ENCODE measurements around the gene MEX3D.

- TF ChIP-seq ARNTL (CRISPR knock-in tag; IDR thresholded peaks at IDR 0.05; ENCODE audit: borderline replicate concordance, low read depth) = no peak
- TF ChIP-seq TCF4 (CRISPR knock-in tag; IDR thresholded peaks at IDR 0.05; ENCODE audit: borderline replicate concordance) = no peak
- no peak for TF ChIP-seq PATZ1 (CRISPR knock-in tag; IDR thresholded peaks at IDR 0.05; ENCODE audit: borderline replicate concordance)
- TF ChIP-seq ISL1 (CRISPR knock-in tag; IDR thresholded peaks at IDR 0.05) = no peak
- TF ChIP-seq ZFP30 (CRISPR knock-in tag; IDR thresholded peaks at IDR 0.05) = no peak
- TF ChIP-seq OSR1 (CRISPR knock-in tag; IDR thresholded peaks at IDR 0.05) = no peak
Measured at GRCh38 chr19:1587872-1588271, 19.7 kb upstream of the MEX3D start.
